ENCODE results near the gene DHRS7B.

The DHRS7B gene

GRCh38 chr17:21235921-21236320 is 109.2 kb downstream of the DHRS7B start:
- H3K4me3 ChIP-seq (ENCODE audit: low read length): no peak overlapping the region
- TF ChIP-seq CTCF (IDR thresholded peaks at IDR 0.05; ENCODE audit: insufficient read depth, low read depth, low read length, missing control alignments): no peak
- DNase-seq (ENCODE audit: low read depth): no peak

- TF ChIP-seq CTCF (IDR thresholded peaks at IDR 0.05; ENCODE audit: insufficient read depth, low read depth, low read length, missing control alignments): peak; percentile 49
- peak; percentile 33 for DNase-seq (ENCODE audit: low read depth)
- H3K4me3 ChIP-seq (ENCODE audit: low read length): no peak overlapping the region
Measured at GRCh38 chr17:21239680-21240368, 113.1 kb downstream of the DHRS7B start.

GRCh38 chr17:21240369-21241055 is 113.7 kb downstream of the DHRS7B start:
- H3K4me3 ChIP-seq (ENCODE audit: low read length): no peak overlapping the region
- no peak for DNase-seq (ENCODE audit: low read depth)
- TF ChIP-seq CTCF (IDR thresholded peaks at IDR 0.05; ENCODE audit: insufficient read depth, low read depth, low read length, missing control alignments): no peak

Data from epithelial cell of esophagus (primary cell).